ENCODE data around the gene PIK3AP1. TPM values are rescaled to one million over a fixed set of nuclear protein-coding genes. Genes with fewer than 3 reads are reported as not detected.
A peak's percentile ranks its signal among the peaks of the same experiment; 100 is the strongest.
"Not testable (repeated sequence)": the region's sequence is repeated elsewhere in the genome, so short reads cannot be mapped to it uniquely, and the experiment has no call there.

Gene PIK3AP1, protein sequence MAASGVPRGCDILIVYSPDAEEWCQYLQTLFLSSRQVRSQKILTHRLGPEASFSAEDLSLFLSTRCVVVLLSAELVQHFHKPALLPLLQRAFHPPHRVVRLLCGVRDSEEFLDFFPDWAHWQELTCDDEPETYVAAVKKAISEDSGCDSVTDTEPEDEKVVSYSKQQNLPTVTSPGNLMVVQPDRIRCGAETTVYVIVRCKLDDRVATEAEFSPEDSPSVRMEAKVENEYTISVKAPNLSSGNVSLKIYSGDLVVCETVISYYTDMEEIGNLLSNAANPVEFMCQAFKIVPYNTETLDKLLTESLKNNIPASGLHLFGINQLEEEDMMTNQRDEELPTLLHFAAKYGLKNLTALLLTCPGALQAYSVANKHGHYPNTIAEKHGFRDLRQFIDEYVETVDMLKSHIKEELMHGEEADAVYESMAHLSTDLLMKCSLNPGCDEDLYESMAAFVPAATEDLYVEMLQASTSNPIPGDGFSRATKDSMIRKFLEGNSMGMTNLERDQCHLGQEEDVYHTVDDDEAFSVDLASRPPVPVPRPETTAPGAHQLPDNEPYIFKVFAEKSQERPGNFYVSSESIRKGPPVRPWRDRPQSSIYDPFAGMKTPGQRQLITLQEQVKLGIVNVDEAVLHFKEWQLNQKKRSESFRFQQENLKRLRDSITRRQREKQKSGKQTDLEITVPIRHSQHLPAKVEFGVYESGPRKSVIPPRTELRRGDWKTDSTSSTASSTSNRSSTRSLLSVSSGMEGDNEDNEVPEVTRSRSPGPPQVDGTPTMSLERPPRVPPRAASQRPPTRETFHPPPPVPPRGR
- total RNA-seq: under 0.01 and 0.13 TPM in 2 replicates

DNA sequence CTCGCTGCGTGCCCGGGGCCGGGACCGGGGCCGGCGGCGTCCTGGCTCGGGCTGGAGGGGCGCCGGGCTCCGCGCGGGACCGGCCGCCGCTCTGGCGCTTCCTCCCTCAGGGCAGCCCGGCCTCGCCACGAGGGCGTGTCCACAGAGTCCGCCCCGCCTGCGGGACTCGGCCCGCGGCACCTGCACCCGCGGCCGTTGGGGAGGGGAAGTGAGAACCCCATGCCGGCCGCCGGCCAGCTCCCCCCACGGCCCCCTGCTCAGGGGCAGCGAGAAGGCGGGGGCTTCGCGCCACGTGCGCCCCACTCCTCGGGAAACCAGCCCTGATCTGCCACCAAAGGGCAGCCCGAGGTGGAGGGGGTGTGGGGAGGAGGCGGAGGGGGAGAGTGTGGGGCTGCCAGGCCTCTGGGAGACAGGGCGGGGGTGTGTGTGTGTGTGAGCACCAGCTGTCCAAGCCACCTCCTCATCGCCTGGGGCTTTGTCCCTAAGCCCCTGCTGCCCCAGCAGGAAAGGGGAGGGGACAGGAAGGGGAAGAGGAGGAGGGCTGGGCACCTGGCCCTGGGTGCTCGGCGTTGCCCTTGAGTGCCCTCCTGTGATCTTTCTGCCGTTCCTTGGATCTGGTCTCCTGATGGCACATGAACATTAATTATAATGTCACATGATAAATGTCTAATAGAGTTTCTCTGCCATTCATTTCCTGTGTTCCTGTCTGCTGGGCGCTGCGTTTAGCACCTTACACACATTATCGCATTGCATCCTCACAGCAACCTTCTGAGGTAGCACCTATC is at the start of gene PIK3AP1:
Gene PIK3AP1 (minus strand): TSS at position 93 of the 785 bp plus-strand sequence. CDS start 120 bp downstream, outside the sequence.
- no peak for DNase-seq (ENCODE audit: low read depth in 2 of 2)

DNA sequence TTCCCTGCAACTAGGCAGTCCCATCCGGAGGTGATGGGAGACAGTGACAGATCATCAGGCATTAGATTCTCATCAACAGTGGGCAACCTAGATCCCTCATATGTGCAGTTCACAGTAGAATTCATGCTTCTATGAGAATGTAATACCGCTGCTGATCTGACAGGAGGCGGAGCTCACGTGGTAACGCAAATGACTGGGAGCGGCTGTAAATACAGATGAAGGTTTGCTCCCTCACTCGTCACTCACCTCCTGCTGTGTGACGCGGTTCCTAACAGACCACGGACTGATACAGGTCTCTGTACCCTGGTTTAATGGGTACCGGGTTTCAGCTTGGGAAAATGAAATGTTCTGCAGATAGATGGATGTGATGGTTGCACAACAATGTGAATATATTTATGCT is 47.8 kb upstream of the PIK3AP1 start:
- DNase-seq (ENCODE audit: low read depth in 2 of 2): no peak

DNA sequence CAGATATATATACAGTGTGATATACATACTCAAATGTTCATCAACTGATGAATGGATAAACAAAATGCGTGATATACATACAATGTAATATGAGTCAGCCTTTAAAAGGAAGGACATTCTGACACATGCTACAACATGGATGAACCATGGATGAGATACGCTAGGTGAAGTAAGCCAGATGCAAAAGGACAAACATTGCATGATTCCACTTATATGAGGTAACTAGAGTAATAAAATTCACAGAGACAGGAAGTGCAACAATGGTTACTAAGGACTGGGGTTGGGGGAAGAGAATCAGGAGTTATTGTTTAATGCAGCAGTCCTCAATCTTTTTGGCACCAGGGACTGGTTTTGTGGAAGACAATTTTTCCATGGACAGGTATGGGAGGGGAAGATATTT is 47.3 kb upstream of the PIK3AP1 start:
- DNase-seq (ENCODE audit: low read depth in 2 of 2): peak; percentile 22 to 53

DNA sequence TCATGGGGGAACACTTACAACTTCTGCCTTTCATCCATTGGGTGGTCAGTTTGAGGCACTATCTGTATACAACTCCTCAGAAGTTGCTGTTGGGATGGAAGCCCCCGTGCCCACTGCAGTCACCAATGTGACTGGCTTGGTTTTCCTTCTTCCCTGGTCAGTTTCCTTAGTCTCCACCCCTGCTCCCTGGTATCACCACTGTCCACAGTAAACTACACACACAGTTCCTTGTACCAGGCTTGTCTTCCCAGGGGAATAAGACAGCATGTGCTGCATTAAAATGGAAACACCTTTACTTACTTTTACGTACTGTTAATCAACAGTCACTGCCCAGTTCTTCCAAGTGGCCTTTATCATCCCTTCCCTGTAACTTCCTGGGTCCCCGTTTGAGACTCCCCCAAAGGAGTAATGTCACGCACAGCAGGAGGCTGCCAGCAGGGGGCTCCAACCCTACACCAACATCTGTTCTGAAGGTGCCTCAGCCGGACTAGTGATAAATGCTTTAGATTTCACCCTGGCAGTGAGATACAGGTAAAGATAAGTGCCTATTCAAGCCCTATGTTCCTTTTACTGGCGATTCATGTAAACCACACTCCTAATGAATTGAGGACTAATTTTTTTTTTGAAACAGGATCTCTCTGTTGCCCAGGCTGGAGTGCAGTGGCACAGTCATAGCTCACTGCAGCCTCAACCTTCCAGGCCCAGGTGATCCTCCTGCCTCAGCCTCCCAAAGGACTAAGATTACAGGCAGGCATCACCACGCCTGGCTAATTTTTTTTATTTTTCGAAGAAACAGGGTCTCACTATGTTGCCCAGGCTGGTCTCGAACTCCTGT is 45.3 kb upstream of the PIK3AP1 start:
- peak; percentile 18 to 61 for DNase-seq (ENCODE audit: low read depth in 2 of 2)

DNA sequence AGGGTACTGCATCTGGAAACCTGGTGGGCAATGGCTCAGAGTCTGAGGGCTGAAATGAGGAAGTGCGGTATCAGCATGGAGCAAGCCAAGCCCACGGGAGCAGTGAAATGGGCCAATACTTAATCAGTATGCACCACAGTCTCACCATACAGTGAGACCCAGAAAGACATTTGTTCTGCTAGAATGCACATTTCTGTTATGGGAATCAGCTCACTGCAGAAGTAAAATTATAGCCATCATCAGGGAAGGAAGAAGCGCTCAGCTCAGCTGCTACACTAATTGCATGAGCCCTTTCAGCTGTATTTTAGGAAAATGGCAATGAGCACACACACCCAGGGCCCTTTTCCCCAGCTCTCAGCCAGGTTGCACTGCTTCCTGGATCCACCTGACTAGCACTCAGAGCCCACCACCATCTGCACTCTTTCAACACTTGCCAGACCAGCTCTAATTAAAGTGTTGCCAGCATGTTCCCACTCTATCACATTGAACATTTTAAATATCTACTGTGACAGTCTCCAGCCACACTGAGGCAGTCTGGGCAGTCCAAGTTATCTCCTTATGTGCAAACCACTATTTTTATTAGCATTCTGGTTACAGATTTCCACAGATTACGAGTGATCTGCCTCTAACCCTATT is 44.2 kb upstream of the PIK3AP1 start:
- no peak for DNase-seq (ENCODE audit: low read depth in 2 of 2)

DNA sequence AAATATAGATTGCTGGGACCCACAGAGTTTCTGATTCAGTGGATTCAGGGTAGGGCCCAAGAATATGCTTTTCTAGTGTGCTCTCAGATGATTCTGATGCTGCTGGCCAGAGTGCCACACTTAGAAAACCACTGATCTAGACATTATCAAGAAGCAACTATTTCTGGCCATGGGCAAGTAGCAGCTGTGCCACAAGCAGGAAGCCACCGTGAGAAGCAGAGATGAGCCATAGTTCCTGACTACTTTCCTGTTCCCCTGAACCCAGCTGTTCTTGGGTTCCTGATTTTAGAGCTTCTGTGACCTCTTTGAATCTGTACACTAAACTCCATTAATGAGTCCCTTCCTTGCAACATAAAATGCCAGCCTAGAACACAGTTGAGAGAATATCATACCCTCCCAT is 38.1 kb upstream of the PIK3AP1 start:
- DNase-seq (ENCODE audit: low read depth in 2 of 2): peak in 1 of 2 donors; percentile 8

DNA sequence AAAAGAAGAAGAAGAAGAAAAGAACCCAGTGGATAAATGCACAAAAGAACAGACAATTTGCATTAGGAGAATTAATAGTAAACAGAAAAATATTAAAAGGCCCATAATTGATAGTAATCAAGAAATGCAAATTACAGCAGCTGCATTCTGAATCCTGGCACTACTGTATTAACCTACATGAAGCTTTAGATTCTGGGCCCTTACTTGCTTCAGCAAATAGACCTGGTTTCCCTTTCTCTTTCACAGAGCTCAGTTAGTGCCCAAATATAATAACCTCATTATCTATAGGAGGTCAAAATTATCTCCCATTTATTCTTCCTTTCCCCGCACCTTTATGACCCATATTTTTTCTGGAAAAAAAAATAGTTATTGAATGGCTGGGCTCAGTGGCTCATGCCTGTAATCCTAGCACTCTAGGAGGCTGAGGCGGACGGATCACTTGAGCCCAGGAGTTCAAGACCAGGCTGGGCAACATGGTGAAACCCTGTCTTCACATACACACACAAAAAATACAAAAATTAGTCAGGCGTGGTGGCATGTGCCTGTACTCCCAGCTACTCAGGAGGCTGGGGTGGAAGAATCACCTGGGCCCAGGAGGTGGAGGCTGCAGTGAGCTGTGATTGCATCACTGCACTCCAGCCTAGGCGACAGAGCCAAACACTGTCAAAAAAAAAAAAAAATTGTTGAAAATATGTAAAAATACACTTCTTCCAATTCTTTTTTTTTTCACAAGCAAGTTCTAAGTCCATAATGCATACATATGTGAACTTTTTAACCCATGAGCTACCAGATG is 36.0 kb upstream of the PIK3AP1 start:
- no peak for DNase-seq (ENCODE audit: low read depth in 2 of 2)

DNA sequence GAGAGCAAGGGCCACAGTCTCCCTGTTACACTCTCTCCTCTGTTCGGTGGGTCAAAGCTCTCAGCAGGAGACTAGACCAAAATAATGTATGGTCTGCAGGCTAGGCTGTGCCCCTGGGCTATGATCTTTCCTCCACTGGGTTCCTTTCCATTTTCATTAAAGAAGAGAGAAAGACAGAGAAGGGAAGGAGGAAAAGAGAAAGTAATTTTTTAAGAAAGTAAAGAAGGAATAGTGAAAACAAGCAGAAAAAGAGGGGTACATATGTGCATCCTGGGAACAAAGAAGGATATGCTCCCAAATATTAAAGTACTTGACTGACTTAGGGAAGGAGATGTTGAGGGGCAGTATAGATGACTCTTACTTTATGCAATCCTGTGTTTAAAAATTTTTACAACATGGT is 33.6 kb upstream of the PIK3AP1 start:
- no peak for DNase-seq (ENCODE audit: low read depth in 2 of 2)

DNA sequence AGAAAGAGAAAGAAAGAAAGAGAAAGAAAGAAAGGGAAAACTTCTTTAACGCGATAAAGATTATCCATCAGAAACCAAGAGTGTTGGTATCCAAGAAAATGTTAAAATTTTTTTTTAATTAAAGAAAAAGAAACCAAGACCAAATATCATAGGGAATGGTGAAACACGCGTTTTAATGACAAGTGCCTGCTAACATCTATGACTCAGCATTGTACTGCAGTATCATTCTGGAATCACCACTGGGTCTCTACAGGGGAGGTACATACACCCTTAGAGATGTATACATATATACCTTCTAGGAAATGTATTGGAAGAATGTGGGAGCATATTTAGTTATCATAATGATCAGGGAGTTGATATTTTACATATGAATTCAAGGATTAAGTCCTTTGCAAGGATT is 32.1 kb upstream of the PIK3AP1 start:
- no peak for DNase-seq (ENCODE audit: low read depth in 2 of 2)

DNA sequence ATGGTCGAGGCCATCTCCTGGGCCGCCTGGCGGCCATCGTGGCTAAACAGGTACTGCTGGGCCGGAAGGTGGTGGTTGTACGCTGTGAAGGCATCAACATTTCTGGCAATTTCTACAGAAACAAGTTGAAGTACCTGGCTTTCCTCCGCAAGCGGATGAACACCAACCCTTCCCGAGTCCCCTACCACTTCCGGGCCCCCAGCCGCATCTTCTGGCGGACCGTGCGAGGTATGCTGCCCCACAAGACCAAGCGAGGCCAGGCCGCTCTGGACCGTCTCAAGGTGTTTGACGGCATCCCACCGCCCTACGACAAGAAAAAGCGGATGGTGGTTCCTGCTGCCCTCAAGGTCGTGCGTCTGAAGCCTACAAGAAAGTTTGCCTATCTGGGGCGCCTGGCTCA is 30.0 kb upstream of the PIK3AP1 start:
- not testable (repeated sequence) for DNase-seq (ENCODE audit: low read depth in 2 of 2)

DNA sequence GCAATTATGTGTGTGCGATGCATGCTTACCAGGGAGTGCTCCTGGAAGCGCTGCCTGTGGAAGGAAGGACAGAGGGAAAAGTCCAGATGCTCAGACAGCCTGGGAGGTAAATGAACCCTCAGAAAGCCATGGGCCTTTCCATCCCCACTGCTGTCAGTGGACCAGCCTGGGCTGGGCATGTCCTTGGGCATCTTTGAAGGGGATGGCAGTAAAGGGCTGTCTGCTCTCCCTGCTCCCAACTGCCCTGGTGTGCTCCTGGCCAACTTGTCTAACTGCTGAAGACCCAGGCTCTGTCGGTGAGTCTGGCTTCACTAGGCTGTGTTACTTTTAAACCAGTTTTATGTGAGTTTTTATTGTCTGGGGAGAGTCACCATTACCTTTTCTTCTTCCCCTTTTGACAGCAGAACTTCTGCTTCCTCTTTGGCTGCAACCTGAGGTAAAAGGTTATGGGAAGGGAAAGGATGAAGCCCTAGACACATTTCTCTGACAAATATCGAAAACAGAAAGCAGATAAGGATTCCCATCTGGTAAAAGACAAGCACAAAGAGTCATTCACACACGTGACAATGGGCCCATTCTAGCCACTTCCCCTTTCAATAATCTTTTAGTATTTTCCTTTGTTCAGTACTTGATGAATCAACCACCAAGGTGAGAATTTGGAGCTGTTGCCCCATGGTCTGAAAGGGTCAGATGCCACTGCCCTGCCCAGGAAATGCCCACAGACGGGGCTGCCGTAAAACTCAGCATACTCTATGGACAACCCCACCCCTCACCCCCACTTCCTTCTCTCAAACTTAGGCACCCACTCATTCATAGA is 27.6 kb upstream of the PIK3AP1 start:
- no peak for DNase-seq (ENCODE audit: low read depth in 2 of 2)

DNA sequence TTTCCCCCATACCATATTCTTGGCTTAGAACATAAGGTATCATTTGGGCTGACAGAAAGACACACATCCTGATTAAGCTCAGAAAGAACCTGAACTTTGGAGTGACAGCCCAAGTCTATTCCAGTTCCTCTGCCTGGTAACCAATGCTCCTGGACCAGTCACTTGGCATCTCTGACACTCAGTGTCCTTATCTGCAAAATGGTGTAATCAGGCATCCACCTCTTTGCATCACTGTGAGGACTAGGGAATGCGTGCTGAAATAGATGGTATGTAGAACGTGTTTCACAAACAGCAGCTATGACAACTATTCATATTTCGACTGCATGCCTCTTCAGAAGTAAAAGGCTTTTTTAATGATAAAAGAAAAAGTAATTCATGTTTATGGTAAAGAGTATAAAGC is 26.2 kb upstream of the PIK3AP1 start:
- no peak for DNase-seq (ENCODE audit: low read depth in 2 of 2)

DNA sequence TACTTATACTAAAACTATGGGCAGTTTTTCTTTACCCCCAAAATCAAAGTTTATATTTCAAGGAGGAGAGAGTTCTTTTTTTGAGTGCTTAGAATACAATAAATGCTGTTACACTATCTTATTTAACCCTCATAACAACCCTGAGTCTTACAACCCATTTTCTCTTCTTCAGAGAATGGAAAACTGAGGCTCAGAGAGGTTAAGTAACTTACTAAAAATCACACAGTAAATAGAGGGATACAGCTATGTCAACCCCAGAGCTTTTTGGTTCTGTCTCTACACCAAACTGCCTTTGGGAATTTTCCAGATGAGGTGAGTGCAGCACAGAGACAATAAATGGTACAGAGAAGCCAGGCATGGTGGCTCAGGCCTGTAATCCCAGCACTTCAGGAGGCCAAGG is 25.6 kb upstream of the PIK3AP1 start:
- no peak for DNase-seq (ENCODE audit: low read depth in 2 of 2)

DNA sequence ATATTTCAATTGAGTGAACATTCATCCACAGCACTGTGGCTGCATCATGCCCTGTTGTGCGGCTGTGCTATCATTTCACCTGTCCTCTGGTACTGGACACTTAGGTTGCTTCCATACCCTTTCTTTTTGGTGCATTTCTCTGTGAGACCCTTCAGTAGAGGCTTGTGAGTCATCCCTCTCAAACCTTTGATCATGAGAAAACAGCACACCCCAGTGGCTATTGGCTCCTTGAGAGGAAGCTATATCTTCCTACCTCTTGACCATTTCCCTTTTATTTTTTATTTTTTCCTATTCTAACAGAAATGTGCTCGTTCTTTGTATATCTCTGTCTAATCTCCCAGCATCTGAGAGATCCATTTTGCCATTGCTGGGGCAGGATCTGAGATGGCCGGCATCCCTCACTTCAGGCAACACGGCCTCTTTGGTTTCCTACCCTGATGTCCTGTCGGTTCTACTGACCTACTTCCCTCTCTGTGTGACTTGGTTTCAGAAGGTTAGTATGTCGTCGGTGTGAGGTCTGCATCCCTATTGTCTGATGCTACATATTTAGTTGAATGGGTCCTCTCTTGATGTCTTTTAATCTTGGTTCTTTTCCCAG is 23.8 kb upstream of the PIK3AP1 start:
- peak in 1 of 2 donors; percentile 15 for DNase-seq (ENCODE audit: low read depth in 2 of 2)

DNA sequence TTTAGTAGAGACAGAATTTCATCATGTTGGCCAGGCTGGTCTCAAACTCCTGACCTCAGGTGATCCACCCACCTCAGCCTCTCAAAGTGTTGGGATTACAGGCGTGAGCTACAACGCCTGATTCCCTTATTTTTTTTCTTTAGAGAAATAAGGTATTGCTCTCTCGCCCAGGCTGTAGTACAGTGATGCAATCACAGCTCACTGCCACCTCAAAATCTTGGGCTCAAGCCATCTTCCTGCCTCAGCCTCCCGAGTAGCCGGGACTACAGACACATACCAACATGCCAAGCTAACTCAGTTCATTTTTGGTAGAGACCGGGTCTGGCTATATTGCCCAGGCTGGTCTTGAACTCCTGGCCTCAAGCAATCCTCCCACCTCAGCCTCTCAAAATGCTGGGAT is 21.2 kb upstream of the PIK3AP1 start:
- not testable (repeated sequence) for DNase-seq (ENCODE audit: low read depth in 2 of 2)

DNA sequence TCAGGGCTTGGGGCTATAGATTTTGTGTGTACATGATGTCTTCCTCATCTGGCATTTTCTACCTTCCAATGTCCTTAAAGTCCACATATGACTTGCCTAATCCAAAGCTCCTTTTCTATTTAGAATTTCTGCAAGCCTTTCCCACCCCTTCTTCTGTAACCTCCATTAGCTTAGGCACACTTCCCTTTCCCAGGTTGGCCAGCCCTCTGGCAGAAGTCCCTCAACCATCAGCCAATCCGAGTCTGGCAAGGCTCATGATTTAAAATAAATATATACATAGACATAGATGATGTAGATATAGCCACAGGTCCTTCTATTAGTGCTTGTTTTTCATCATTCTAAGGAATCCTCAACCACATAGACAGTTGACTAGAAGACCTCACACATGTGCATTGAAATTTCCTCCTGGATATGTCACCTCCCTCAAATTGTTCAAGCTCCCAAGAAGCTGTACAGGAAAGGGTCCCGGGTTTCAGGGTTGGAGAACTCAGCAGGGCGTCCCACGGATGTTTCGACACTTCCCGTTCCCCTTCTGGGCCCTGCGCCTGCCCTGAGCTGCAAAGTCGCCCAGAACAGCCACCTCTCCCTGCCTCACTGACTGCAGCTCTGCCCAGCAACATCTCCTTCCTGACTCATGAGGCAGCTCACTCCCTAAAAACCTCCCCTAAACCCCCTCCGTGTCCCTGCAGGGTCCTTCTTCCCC is 20.4 kb upstream of the PIK3AP1 start:
- DNase-seq (ENCODE audit: low read depth in 2 of 2): no peak

DNA sequence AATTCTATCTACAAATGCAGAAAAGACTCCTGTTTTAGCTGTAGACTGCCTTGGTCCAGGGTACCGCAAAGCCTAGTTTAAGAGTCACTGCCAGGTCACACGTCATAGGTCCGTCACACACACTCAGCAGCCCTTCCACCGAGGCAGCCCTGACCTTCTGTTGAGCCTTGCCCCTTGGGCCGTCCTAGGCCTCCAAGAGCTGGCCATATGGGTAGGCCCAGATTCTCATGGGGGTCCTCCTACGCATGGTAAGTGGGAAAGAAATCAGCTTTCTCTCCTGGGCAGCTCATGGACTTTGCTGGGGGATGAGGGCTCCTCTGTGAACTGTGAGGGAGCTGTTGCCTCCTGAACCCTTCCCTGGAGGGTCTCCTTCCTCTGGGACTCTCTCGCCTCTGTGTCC is 19.8 kb upstream of the PIK3AP1 start:
- DNase-seq (ENCODE audit: low read depth in 2 of 2): no peak
